HG03103 (cell line): ENCODE results near the gene PIGO.
A peak's percentile ranks its signal among the peaks of the same experiment; 100 is the strongest.

ENCODE experiments used
- ATAC-seq: cut with Tn5 transposase; IDR thresholded peaks from one replicate; pipeline ENCODE4 v1.9.1; 2021; ENCODE audit warnings: low read depth; ENCODE audit not compliant: unreplicated experiment

PIGO gene

DNA sequence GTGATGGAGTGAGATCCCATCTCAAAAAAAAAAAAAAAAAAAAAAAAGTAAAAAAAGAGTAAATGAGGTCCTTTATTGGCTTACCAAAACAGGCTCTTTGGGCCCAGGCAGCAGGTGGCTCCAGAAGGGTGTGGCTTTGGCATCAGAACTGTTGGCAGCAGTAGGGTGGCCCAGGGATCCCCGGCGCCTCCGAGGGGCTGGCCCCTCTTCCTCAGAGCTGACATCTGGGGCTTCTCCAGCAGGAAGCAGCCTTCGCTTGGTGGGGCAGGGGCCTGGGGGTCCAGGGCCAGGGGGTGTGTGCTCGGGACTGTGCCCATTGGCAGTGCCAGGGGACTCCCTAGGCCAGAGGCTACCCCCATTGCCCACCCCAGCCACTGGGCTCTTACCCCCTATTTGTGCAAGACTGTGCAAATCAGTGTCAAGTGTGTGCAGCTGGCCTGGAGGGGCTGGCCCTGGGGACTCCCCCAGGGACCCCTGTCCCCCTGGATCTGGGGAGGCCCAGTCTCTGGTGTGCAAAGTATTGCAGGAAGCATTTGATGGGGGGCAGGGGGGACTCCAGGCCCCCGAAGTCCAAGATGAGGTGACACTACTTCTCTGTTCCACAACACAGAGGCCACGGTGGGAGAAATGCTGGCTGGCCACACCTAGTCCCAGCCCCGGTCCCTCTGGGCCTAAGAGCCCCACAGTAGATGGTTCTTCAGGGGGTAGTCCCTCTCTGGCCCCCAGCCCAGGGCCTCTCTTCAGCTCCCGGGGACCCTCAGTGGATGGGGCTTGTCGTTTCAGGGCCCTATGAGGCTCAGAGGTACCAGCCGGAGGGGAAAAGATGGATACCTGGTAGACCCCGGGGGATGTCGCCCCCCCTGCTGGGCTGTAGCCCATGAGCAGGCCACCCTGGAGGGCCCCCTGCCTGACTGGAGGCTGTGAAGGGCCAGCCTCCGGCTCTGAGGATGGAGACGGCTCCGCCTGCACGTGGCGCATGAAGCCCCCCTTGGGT is 11.2 kb upstream of the PIGO start:
- ATAC-seq: no peak

DNA sequence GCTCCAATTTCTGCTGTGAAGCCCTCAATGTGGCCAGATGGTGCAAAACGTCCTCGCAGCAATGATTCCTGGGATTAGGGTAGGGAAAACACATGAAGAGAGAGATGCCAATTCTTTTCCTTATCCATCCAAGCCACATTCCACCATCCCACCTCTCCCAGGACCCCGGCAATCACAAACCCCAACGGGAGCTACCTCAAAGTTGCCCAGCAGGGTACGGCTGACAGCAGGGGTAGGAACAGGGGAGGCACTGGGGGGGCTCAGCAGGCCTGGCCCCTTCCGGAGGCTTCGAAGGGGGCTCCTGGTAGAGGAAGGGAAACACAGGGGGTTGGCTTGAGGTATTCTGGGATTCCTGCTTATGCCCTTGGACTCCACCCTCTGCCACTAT is 9.9 kb upstream of the PIGO start:
- ATAC-seq: no peak

DNA sequence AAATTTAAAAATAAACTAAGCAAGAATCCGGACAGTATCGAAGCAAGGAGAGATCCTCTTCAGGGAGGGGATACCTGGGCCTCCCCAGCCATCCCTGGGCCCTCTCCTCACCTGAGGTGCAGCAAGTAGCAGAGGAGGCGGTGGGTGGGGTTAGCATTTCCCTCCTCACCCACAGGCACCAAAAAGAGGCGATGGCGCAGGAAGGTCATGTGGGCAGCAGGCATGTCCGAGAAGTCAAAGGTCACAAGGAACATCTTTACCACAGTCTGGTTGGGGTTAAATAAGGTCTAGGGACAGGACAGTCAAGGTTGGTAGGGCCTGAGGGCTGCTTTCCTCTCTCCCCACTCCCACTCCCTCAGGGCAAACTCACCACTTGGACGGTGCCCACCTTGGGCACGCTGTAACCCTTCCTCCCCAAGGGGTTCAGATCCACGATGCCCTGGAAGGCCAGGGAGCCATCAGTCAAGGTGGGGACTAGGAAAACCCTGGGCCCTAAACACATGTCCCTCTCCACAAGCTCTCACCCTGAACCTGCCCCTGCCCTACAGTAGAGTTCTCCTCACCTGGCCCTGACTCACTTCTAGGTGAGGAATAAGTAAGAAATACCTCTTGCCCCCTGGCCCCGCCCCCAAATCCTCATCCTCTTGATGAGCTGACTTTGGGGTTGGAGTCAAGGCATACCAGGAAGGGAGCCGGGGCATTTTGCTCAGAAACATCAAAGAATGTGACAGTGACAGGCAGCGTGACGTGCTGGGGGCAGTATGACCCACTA is 9.4 kb upstream of the PIGO start:
- ATAC-seq: no peak

- ATAC-seq: no peak
Measured at GRCh38 chr9:35105126-35105525, 8.7 kb upstream of the PIGO start.

GRCh38 chr9:35104586-35104985 is 8.2 kb upstream of the PIGO start:
- ATAC-seq: no peak

GRCh38 chr9:35103660-35104191 is 7.3 kb upstream of the PIGO start:
- no peak for ATAC-seq

DNA sequence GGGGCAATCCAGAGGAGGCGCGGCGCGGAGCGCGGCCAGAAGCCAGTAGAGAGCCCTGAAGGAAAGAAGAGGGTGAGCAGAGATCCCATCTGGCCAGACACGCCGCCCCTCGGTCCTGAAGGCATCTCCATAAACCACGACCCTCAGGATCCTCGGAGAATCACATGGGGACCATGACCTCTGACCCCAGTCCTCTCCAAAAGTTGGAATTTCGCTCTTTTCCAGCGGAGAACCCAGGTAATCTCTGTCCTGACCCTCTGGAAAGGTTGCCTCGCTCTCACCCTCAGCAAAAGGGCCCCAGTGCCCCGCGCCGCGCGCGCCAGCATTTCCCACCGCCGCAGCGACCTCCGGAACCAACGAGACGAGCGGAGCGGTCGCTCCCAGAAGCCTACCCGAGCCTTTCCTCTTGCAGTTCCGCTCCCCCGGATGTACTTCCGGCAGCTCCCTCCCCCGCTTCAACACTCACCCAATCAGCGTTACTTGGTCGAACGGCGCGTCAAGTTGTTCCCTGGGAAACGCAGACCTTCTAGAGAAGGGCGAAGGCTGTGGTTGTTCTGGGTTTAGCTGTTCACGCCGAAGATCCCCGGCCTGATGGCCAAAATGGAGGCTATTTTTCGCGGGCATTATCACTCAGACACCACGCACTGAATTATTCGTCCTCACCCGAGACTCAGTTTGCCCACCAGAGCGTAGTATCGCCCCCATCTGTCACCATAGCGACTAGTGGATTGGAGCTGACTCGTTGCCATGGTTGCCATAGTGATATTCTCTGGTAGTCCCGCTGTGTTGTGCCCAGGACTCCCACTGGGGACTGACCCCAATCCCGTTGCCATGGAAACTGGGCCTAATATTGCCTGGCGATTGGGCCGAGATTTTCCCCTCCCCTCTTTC is 6.6 kb upstream of the PIGO start, which contains the start of gene STOML2:
Gene STOML2, minus strand, starts transcription at position 363 of the 891 bp plus-strand sequence. Its CDS starts 37 bp downstream, at position 326.
- peak; percentile 94 for ATAC-seq

DNA sequence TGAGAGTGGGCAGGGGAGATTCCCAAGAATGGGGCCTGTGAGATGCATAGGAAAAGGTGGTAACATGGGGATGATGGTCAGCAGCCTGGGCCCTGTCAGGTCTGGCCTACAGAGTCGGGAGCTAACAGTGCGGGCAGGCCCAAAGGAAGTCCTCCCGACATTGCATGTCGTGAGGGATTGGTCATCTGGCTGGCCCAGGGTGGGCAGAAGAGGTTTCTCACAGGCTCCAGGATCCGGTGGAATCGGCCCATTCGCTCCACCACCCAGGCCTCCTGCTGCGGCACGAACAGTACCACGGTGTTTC is 6.0 kb upstream of the PIGO start:
- ATAC-seq: peak; percentile 10

GRCh38 chr9:35097573-35097972 is 1.2 kb upstream of the PIGO start:
- ATAC-seq: no peak

DNA sequence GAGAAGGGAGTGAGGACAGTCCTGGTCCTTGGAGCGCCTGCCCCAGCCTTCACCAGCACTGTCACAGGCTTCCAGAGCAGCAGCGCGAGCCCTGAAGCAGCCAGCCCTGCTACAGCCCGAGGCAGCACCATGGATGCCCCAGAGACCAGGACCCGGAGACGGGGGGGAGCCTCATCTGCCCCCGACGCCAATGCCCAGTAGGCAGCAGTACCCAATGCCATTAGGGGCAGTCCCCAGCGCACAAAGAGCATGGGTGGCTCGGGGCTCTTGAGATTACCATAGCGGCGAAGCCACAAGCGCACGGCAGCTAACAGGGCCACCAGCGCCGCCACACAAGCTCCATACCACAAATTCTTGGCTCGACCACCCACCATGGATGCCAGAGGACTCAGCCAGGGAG is 4.9 kb downstream of the PIGO start:
- no peak for ATAC-seq

- no peak for ATAC-seq
Measured at GRCh38 chr9:35089434-35089833, 7.0 kb downstream of the PIGO start.

DNA sequence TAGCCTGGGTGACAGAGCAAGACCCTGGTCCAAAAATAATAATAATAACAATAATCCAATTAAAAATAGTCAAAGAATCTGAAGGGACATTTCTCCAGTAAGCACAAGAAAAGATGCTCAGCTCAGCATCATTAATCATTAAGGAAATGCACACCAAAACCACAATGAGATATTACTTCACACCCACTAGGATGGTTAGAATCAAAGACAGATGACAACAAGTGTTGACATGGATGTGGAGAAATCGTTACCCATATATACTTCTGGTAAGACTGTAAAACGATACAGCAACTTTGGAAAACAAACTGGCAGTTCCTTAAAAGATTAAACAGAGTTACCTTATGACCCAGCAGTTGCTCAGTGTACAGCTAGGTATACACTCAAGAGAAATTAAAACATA is 11.3 kb downstream of the PIGO start:
- ATAC-seq: no peak

- ATAC-seq: peak; percentile 85
Measured at GRCh38 chr9:35079426-35080341, 16.7 kb downstream of the PIGO start, which contains the start of gene FANCG. FANCG (minus strand) TSS chr9:35079942; CDS start chr9:35079524, 418 bp downstream.

- no peak for ATAC-seq
Measured at GRCh38 chr9:35079041-35079425, 17.4 kb downstream of the PIGO start.

GRCh38 chr9:35078066-35078465 is 18.3 kb downstream of the PIGO start:
- no peak for ATAC-seq

- no peak for ATAC-seq
Measured at GRCh38 chr9:35076848-35077247, 19.5 kb downstream of the PIGO start.

DNA sequence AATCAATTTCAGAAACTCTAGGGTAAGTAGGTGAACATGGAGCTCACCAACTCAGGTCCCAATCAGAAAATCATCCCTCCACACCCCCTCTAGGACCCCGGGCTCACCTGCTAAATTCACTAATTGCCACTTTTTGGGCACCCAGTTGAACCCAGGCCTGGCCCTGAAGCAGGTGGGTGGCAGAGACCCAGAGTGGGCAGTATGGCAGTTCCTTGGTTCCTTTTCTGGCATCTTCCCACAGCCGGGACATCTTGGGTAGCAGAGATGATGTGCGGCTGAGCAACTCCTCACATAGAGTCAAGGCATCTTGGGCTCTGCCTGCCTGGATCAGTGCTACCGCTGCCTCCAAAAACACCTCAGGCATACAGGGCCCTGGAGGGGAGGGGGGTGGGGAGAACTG is 21.0 kb downstream of the PIGO start:
- no peak for ATAC-seq

- ATAC-seq: no peak
Measured at GRCh38 chr9:35074791-35075190, 21.6 kb downstream of the PIGO start.

DNA sequence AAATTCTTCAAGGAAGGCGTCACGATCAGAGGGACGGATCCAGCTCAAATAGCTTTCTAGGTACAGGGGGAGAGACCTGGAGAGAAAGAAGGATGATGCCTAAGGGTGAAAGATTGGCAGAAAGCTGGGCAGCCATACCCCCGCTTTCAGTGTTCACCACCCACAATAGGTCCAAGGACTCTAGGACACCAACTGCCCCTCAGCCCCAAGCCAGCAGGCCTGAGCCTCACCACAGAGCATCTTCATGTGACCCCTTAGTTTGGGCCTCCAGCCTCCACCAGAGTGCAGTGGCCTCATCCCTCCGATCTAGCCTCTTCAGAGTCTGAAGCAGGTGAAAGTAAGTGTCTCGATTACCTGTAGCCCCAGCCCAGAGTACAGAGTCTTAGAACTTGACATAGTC is 22.2 kb downstream of the PIGO start:
- ATAC-seq: no peak
